K562 (cell line): ENCODE measurements around the gene OR51L1. TPM values are rescaled to one million over a fixed set of nuclear protein-coding genes. Genes with fewer than 3 reads are reported as not detected.

Source experiments
- ATAC-seq: fragments of 200-7000 bp; cut with Tn5 transposase; 3 replicates; pipeline ENCODE4 v1.9.1; 2020; ENCODE audit warnings: moderate library complexity
- BruUV-seq: library from RNA; stranded (reverse); fragments of 400-500 nt; replicated peaks from 2 replicates; lab custom pipeline; 2021; lab: Mats Ljungman, UMichigan
- CTCF ChIA-PET: fragments of 300-600 bp; formaldehyde crosslinking; extraction: SDS; loops from one replicate; lab custom pipeline; 2021; ENCODE audit warnings: low intra/inter-chr PET ratio; lab: Yijun Ruan, JAX
- POLR2A ChIA-PET: fragments of 300-600, 350-650 bp; sonication (Branson Sonifier 250); formaldehyde crosslinking; extraction: SDS; loops from one replicate; lab custom pipeline; 2021; ENCODE audit warnings: antibody characterized with exemption, inconsistent platforms; lab: Yijun Ruan, JAX
- DNase-seq, 4 experiments: peaks; one replicate each; pipeline versions ENCODE4 v3.0.0 to v3.0.0-alpha.2; 2011 to 2018; ENCODE audit warnings: low spot score in 3 of 4, mixed read lengths in 3 of 4; ENCODE audit errors: extremely low read depth in 1 of 4
- FAIRE-seq: peaks from 2 replicates; lab custom pipeline; 2011; peaks lifted over from hg19 to GRCh38; lab: Jason Lieb, UNC
- H2AFZ ChIP-seq: 2 replicates; pipeline ENCODE4 v1.6.0; 2011; ENCODE audit warnings: low read depth, low read length, control low read depth, inconsistent platforms
- H3K27ac ChIP-seq: fragments of 200-600 bp; 3 replicates; pipeline ENCODE4 v1.8.0; 2011; ENCODE audit warnings: low read depth, mild to moderate bottlenecking, control low read depth, inconsistent platforms, low read length, moderate library complexity, mixed read lengths; ENCODE audit errors: extremely low read depth
- H3K27me3 ChIP-seq, 2 experiments: fragments of 300-600 bp in 1 of 2; 2 replicates in 1 of 2; 3 replicates in 1 of 2; pipeline versions ENCODE4 v1.6.0 to v1.8.0; 2011; ENCODE audit warnings: inconsistent platforms in 2 of 2, low read length in 2 of 2, mild to moderate bottlenecking in 1 of 2, mixed read lengths in 1 of 2, moderate library complexity in 1 of 2; ENCODE audit not compliant: control insufficient read depth in 2 of 2, insufficient read depth in 2 of 2
- H3K36me3 ChIP-seq: fragments of 300-600 bp; 3 replicates; pipeline ENCODE4 v1.8.0; 2011; ENCODE audit warnings: mild to moderate bottlenecking, low read length, inconsistent platforms; ENCODE audit not compliant: control insufficient read depth, insufficient read depth
- H3K4me1 ChIP-seq, 2 experiments: fragments of 200-600 bp in 1 of 2; replicated peaks in 1 of 2; 2 replicates in 1 of 2; 3 replicates in 1 of 2; pipeline versions ENCODE4 v1.5.1 to v1.8.0; 2011; ENCODE audit warnings: inconsistent platforms in 2 of 2, low read length in 2 of 2, mild to moderate bottlenecking in 1 of 2, mixed read lengths in 1 of 2, moderate library complexity in 1 of 2; ENCODE audit not compliant: control insufficient read depth in 2 of 2, insufficient read depth in 2 of 2
- H3K4me2 ChIP-seq: 2 replicates; pipeline ENCODE4 v1.6.1; 2011; ENCODE audit warnings: low read length, control low read depth, inconsistent platforms, mixed read lengths; ENCODE audit not compliant: insufficient read depth
- H3K4me3 ChIP-seq: fragments of 200-600 bp; sonication (generic), shearing (Covaris generic); 2 replicates; pipeline ENCODE4 v1.5.1; 2016; ENCODE audit warnings: control low read depth, inconsistent platforms
- H3K79me2 ChIP-seq: fragments of 200-600 bp; 3 replicates; pipeline ENCODE4 v1.8.0; 2011; ENCODE audit warnings: low read length, inconsistent platforms; ENCODE audit not compliant: control insufficient read depth, insufficient read depth
- H3K9ac ChIP-seq, 2 experiments: 2 replicates each; pipeline versions ENCODE4 v1.6.0 to v1.6.1; 2011; ENCODE audit warnings: low read depth in 2 of 2, low read length in 2 of 2, control low read depth in 1 of 2, inconsistent platforms in 1 of 2, mild to moderate bottlenecking in 1 of 2, mixed read lengths in 1 of 2; ENCODE audit not compliant: insufficient read depth in 1 of 2
- H3K9me1 ChIP-seq: one replicate; pipeline ENCODE4 v1.6.0; 2011; ENCODE audit warnings: inconsistent platforms, mild to moderate bottlenecking, low read length, moderate library complexity; ENCODE audit not compliant: control insufficient read depth, insufficient read depth
- H3K9me3 ChIP-seq: replicated peaks from 2 replicates; pipeline ENCODE4 v1.5.1; 2011; ENCODE audit warnings: low read depth, low read length, inconsistent platforms; ENCODE audit not compliant: control insufficient read depth, insufficient read depth
- H4K20me1 ChIP-seq: replicated peaks from 2 replicates; pipeline ENCODE4 v1.6.1; 2011; ENCODE audit warnings: low read length, inconsistent platforms, mixed read lengths; ENCODE audit not compliant: control insufficient read depth, insufficient read depth
- CTCF ChIP-seq, 3 experiments: IDR thresholded peaks in 2 of 3; conservative IDR thresholded peaks in 1 of 3; 2 replicates each; pipeline ENCODE4 v1.5.1; 2011 to 2012; ENCODE audit warnings: low read length in 3 of 3, mild to moderate bottlenecking in 3 of 3, control low read depth in 2 of 3, improper control_type of control experiment in 1 of 3, inconsistent platforms in 1 of 3, low read depth in 1 of 3, mixed read lengths in 1 of 3, moderate library complexity in 1 of 3; ENCODE audit not compliant: insufficient read depth in 2 of 3
- DEAF1 ChIP-seq: fragments of 450-650 bp; formaldehyde crosslinking; IDR thresholded peaks from 2 replicates; pipeline ENCODE4 v1.4.0; 2020; ENCODE audit warnings: mild to moderate bottlenecking, moderate library complexity
- ETS2 ChIP-seq: IDR thresholded peaks from 2 replicates; pipeline ENCODE4 v1.6.1; 2016; ENCODE audit warnings: borderline replicate concordance, missing genetic modification characterization, mild to moderate bottlenecking, moderate library complexity, missing compliant biosample characterization; ENCODE audit not compliant: poor library complexity, severe bottlenecking
- HMG20B ChIP-seq: fragments of 250-450 bp; sonication (Bioruptor Pico); IDR thresholded peaks from 2 replicates; pipeline ENCODE4 v1.5.0; 2021; ENCODE audit warnings: mild to moderate bottlenecking
- PBX2 ChIP-seq, 2 experiments: IDR thresholded peaks in 1 of 2; conservative IDR thresholded peaks in 1 of 2; 2 replicates each; pipeline ENCODE4 v1.6.1; 2016; ENCODE audit warnings: low read depth in 2 of 2, mild to moderate bottlenecking in 1 of 2, missing compliant biosample characterization in 1 of 2, missing genetic modification characterization in 1 of 2, moderate library complexity in 1 of 2
- RAD21 ChIP-seq, 2 experiments: fragments of 250-450 bp in 1 of 2; fragments of 450-650 bp in 1 of 2; sonication (Bioruptor Pico) in 1 of 2; formaldehyde crosslinking in 1 of 2; IDR thresholded peaks in 1 of 2; conservative IDR thresholded peaks in 1 of 2; 2 replicates each; pipeline versions ENCODE4 v1.4.0 to v1.8.0; 2020 to 2022; ENCODE audit warnings: mild to moderate bottlenecking in 2 of 2, moderate library complexity in 1 of 2
- ZBTB33 ChIP-seq: sonication (generic); formaldehyde crosslinking; IDR thresholded peaks from 2 replicates; pipeline ENCODE4 v1.8.1; 2023; ENCODE audit warnings: mild to moderate bottlenecking, missing genetic modification reagents
- WGBS: fragments of 100-300 bp; shearing (Covaris generic); methylation state at CpG from one replicate; pipeline ENCODE4 v1.1.6; 2016; ENCODE audit warnings: low coverage, mixed read lengths; ENCODE audit not compliant: insufficient coverage; ENCODE audit errors: missing lambda C conversion rate; 5-methylcytosine and 5-hydroxymethylcytosine counted together
- in situ Hi-C: fragments of 300-500 bp; cut with MboI; formaldehyde crosslinking; loops from 4 replicates; pipeline ENCODE4 v1.15.0; 2018; ENCODE audit warnings: inconsistent platforms, mixed read lengths
- intact Hi-C: fragments of 100-400 bp; cut with micrococcal nuclease; formaldehyde crosslinking; loops from 2 replicates; pipeline ENCODE4 v1.14.2; 2022
- polyA plus RNA-seq, 8 experiments: library from polyadenylated mRNA; depleted of rRNA in 4 of 8; stranded (reverse) in 5 of 8; unstranded in 3 of 8; fragments of >200 nt; fragmentation: Nextera tagmentation in 2 of 8; fragmentation: Illumina TruSeq in 1 of 8; extraction: Ambion mirVana in 2 of 8; extraction: Trizol in 1 of 8; gene quantifications; 2 replicates each; pipeline versions ENCODE4 v1.2.1 to v1.2.3, GENCODE V29; 2011 to 2014; ENCODE audit warnings: inconsistent platforms in 1 of 8, missing spikeins in 1 of 8
- total RNA-seq, 7 experiments: library from RNA; depleted of rRNA in 6 of 7; stranded (reverse); fragments of >200 nt in 6 of 7; fragmentation: Illumina TruSeq in 2 of 7; extraction: Trizol in 2 of 7; gene quantifications; 2 replicates each; pipeline versions ENCODE4 v1.2.1 to v1.2.3, GENCODE V29; 2011 to 2021; ENCODE audit warnings: low replicate concordance in 1 of 7

The OR51L1 gene
- total and polyA plus RNA-seq, 9 of the 15 experiments (the other 6 are each of a cell fraction or from before 2014, with no cell fraction given), result not detected

- peak; percentile 47; the same call in 1 of the 2 replicates for TF ChIP-seq DEAF1 (CRISPR knock-in tag)
- TF ChIP-seq CTCF (IDR thresholded peaks at IDR 0.05 in 2 of 3, conservative IDR thresholded peaks at IDR 0.05 in 1 of 3; ENCODE audit: insufficient read depth in 2 of 3, low read depth in 1 of 3, low read length in 3 of 3), result peak; percentile 65 to 76 (median 68); a peak in 4 of 6 replicates
- peak; percentile 75 to 86 for TF ChIP-seq RAD21 (CRISPR knock-in tag; conservative IDR thresholded peaks at IDR 0.05 in 1 of 2, IDR thresholded peaks at IDR 0.05 in 1 of 2)
Observed at GRCh38 chr11:5004424-5005274, 10.0 kb downstream of the OR51L1 start (continued).

- ChIA-PET POLR2A (no interaction called here), CTCF (no interaction called here)
- in situ Hi-C loops (loop anchor here (5.0 to 25.0 kb wide), 2 partner anchors 370 to 820 kb away; partner anchors contain the start of gene OR51D1), intact Hi-C loops (loop anchor here (10.0 kb wide), 1 partner anchor 143 kb away; no protein-coding TSS in a partner anchor)
- H3K27me3 ChIP-seq, result no peaks in the 10 kb centered on the region
- BruUV-seq, result no TSS peak
- DNase-seq, result peak in 3 of 4 experiments; percentile 12 to 18 (median 15)
- no peak overlapping the region for H2AFZ ChIP-seq
- no peaks in the 10 kb centered on the region for H3K4me1 ChIP-seq
- no peaks in the 10 kb centered on the region for H3K79me2 ChIP-seq
- H3K27ac ChIP-seq, result no peak overlapping the region
- peak; percentile 70; the same call in 2 of the 3 replicates for ATAC-seq
- no peak overlapping the region for H3K4me2 ChIP-seq
- no peaks in the 10 kb centered on the region for H3K9me1 ChIP-seq
- H3K36me3 ChIP-seq, result no peaks in the 10 kb centered on the region
- H3K9me3 ChIP-seq, result no peaks in the 10 kb centered on the region
- H4K20me1 ChIP-seq, result no peaks in the 10 kb centered on the region
- no peak overlapping the region for H3K9ac ChIP-seq
- WGBS, result 4% methylated on average over 2 of the region's 2 CpGs
- H3K4me3 ChIP-seq, result no peak overlapping the region
- no peak for FAIRE-seq
- no peak for TF ChIP-seq HMG20B (CRISPR knock-in tag)
- no peak for TF ChIP-seq PBX2 (CRISPR knock-in tag; IDR thresholded peaks at IDR 0.05; ENCODE audit: low read depth)
- TF ChIP-seq PBX2 (tag; conservative IDR thresholded peaks at IDR 0.05; ENCODE audit: low read depth), result peak; percentile 68
- TF ChIP-seq ETS2, result no peak
- TF ChIP-seq ZBTB33 (CRISPR knock-in tag), result no peak
Observed at GRCh38 chr11:5007561-5007960, 12.9 kb downstream of the OR51L1 start.
